ENCODE data around the gene SART3. TPM values are rescaled to one million over a fixed set of nuclear protein-coding genes. Genes with fewer than 3 reads are reported as not detected.

Gene SART3
- polyA plus RNA-seq, 1 of the 3 experiments (the other 2 are of a cell fraction) = 28.9 TPM

- Histone ChIP-seq H3K4me3 (ENCODE audit: low read depth in 2 of 2, low read length in 1 of 2) (no peak overlapping the region), H3K27ac (ENCODE audit: low read depth in 2 of 2, low read length in 1 of 2) (no peak overlapping the region), H3K4me2 (no peak overlapping the region), H4K20me1 (ENCODE audit: insufficient read depth) (no peaks in the 10 kb centered on the region), H2AFZ (ENCODE audit: low read depth) (no peak overlapping the region), H3K9me2 (no peaks in the 10 kb centered on the region), H3K9me3 (no peaks in the 10 kb centered on the region), H3K9ac (no peak overlapping the region), H3F3A (replicated peaks; ENCODE audit: insufficient read depth) (no peaks in the 10 kb centered on the region), H3K79me2 (ENCODE audit: insufficient read depth) (no peaks in the 10 kb centered on the region), H3K4me1 (ENCODE audit: control insufficient read depth in 1 of 2, insufficient read depth in 2 of 2, low read depth in 1 of 2, low read length in 1 of 2) (no peaks in the 10 kb centered on the region; a peak in 1 of 4 replicates), H3K27me3 (ENCODE audit: insufficient read depth) (no peaks in the 10 kb centered on the region), H3K36me3 (replicated peaks in 1 of 2; ENCODE audit: control insufficient read depth in 1 of 2, insufficient read depth in 2 of 2, low read length in 1 of 2) (no peaks in the 10 kb centered on the region)
- DNase-seq = no peak
- TF ChIP-seq EZH2phosphoT487 (IDR thresholded peaks at IDR 0.05; ENCODE audit: borderline replicate concordance, low read depth) (no peak), MAX (IDR thresholded peaks at IDR 0.05; ENCODE audit: low read depth) (no peak), NRF1 (IDR thresholded peaks at IDR 0.05; ENCODE audit: low read depth, low read length) (no peak)
- TF ChIP-seq, protein P1, sequence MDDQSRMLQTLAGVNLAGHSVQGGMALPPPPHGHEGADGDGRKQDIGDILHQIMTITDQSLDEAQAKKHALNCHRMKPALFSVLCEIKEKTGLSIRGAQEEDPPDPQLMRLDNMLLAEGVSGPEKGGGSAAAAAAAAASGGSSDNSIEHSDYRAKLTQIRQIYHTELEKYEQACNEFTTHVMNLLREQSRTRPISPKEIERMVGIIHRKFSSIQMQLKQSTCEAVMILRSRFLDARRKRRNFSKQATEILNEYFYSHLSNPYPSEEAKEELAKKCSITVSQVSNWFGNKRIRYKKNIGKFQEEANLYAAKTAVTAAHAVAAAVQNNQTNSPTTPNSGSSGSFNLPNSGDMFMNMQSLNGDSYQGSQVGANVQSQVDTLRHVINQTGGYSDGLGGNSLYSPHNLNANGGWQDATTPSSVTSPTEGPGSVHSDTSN (IDR thresholded peaks at IDR 0.05) = no peak
- POLR2A ChIA-PET = interaction anchor here (0.6 kb wide), 1 partner anchor 16 kb away, joined by 5 read pairs; the partner anchor contains the start of gene ISCU
- 53% methylated on average over 2 of the region's 2 CpGs for WGBS (ENCODE audit: low lambda C conversion rate)
- CTCF ChIA-PET = interaction anchor here (0.7 to 3.7 kb wide), 3 partner anchors 14 to 515 kb away, joined by 4 to 46 read pairs (median 5); partner anchors contain the start of gene ALKBH2
Measured at GRCh38 chr12:108578264-108578663, 17.3 kb upstream of the SART3 start.

GRCh38 chr12:108577458-108577857 lies 16.5 kb upstream of the SART3 start:
- H3K4me1 ChIP-seq (ENCODE audit: control insufficient read depth in 1 of 2, insufficient read depth in 2 of 2, low read depth in 1 of 2, low read length in 1 of 2) = no peaks in the 10 kb centered on the region
- H4K20me1 ChIP-seq (ENCODE audit: insufficient read depth) = no peaks in the 10 kb centered on the region
- H3F3A ChIP-seq (replicated peaks; ENCODE audit: insufficient read depth) = no peaks in the 10 kb centered on the region
- H3K36me3 ChIP-seq (replicated peaks in 1 of 2; ENCODE audit: control insufficient read depth in 1 of 2, insufficient read depth in 2 of 2, low read length in 1 of 2) = no peaks in the 10 kb centered on the region
- no peaks in the 10 kb centered on the region for H3K9me3 ChIP-seq
- H3K79me2 ChIP-seq (ENCODE audit: insufficient read depth) = no peaks in the 10 kb centered on the region
- no peak overlapping the region for H3K27ac ChIP-seq (ENCODE audit: low read depth in 2 of 2, low read length in 1 of 2)
- CTCF ChIA-PET = interaction anchor here (0.7 to 3.7 kb wide), 4 partner anchors 13 to 535 kb away, joined by 3 to 46 read pairs (median 4); partner anchors contain the start of gene ALKBH2
- H3K27me3 ChIP-seq (ENCODE audit: insufficient read depth) = no peaks in the 10 kb centered on the region
- TF ChIP-seq TAF1 (IDR thresholded peaks at IDR 0.05; ENCODE audit: borderline replicate concordance, low read depth, low read length) (no peak), RFX5 (IDR thresholded peaks at IDR 0.05; ENCODE audit: low read length) (no peak)
- H3K9me2 ChIP-seq = no peaks in the 10 kb centered on the region
- no peak overlapping the region for H3K9ac ChIP-seq
- no peak overlapping the region for H3K4me2 ChIP-seq
- POLR2A ChIA-PET = no interaction called here
- no peak for DNase-seq
- no peak overlapping the region for H3K4me3 ChIP-seq (ENCODE audit: low read depth in 2 of 2, low read length in 1 of 2)
- no peak overlapping the region for H2AFZ ChIP-seq (ENCODE audit: low read depth)

DNA sequence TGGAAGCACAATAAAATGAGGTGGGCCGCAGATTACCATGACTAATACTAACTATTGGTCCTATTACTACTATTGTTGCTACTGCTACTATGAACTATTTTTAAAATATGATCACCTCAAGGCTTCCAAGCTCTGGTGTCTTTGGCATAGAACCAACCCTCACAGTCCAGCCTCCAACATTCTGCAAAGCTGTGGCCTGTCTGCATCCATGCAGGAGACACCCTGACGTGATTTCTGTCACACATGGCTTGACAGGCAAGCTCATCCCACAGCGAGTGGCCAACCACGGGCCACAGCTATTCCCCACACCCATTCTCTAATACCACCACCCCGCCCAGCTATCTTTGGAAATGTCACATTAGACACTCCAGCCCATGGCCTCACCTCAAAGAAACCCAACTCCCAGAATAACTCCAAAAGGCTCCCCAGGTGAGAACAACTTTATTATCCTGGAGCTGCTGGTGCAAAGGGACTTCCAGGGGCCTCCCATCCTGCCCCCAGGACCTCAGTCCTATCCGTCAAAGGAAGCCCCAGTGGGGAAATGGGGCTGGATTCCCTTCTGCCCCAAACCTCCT lies 15.8 kb upstream of the SART3 start:
- no peak overlapping the region for H3K27ac ChIP-seq (ENCODE audit: low read depth in 2 of 2, low read length in 1 of 2)
- H3K4me2 ChIP-seq = no peak overlapping the region
- H4K20me1 ChIP-seq (ENCODE audit: insufficient read depth) = no peaks in the 10 kb centered on the region
- 70% methylated on average over 6 of the region's 6 CpGs for WGBS (ENCODE audit: low lambda C conversion rate)
- no peak overlapping the region for H3K4me3 ChIP-seq (ENCODE audit: low read depth in 2 of 2, low read length in 1 of 2)
- H3K36me3 ChIP-seq (replicated peaks in 1 of 2; ENCODE audit: control insufficient read depth in 1 of 2, insufficient read depth in 2 of 2, low read length in 1 of 2) = no peaks in the 10 kb centered on the region
- H3K27me3 ChIP-seq (ENCODE audit: insufficient read depth) = no peaks in the 10 kb centered on the region
- H3K9me3 ChIP-seq = no peaks in the 10 kb centered on the region
- no peak overlapping the region for H2AFZ ChIP-seq (ENCODE audit: low read depth)
- TF ChIP-seq POLR2AphosphoS5 (IDR thresholded peaks at IDR 0.05; ENCODE audit: low read depth, low read length) (no peak), FOXJ3 (CRISPR knock-in tag; IDR thresholded peaks at IDR 0.05) (no peak), SMC3 (IDR thresholded peaks at IDR 0.05; ENCODE audit: low read depth, low read length) (no peak), GABPA (IDR thresholded peaks at IDR 0.05; ENCODE audit: low read depth) (no peak), RAD21 (IDR thresholded peaks at IDR 0.05; ENCODE audit: low read length) (no peak), FOXM1 (IDR thresholded peaks at IDR 0.05; ENCODE audit: low read depth) (no peak), USF1 (IDR thresholded peaks at IDR 0.05; ENCODE audit: borderline replicate concordance, low read depth) (no peak), TAF1 (IDR thresholded peaks at IDR 0.05; ENCODE audit: borderline replicate concordance, low read depth, low read length) (no peak), EZH2phosphoT487 (IDR thresholded peaks at IDR 0.05; ENCODE audit: borderline replicate concordance, low read depth) (no peak), GATA2 (CRISPR knock-in tag; IDR thresholded peaks at IDR 0.05) (no peak)
- TF ChIP-seq, protein P2, sequence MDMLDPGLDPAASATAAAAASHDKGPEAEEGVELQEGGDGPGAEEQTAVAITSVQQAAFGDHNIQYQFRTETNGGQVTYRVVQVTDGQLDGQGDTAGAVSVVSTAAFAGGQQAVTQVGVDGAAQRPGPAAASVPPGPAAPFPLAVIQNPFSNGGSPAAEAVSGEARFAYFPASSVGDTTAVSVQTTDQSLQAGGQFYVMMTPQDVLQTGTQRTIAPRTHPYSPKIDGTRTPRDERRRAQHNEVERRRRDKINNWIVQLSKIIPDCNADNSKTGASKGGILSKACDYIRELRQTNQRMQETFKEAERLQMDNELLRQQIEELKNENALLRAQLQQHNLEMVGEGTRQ (IDR thresholded peaks at IDR 0.05; ENCODE audit: borderline replicate concordance, low read depth, low read length) = no peak
- TF ChIP-seq, protein P1 (IDR thresholded peaks at IDR 0.05) = no peak
- H3K9me2 ChIP-seq = no peaks in the 10 kb centered on the region
- H3K9ac ChIP-seq = no peak overlapping the region
- H3K79me2 ChIP-seq (ENCODE audit: insufficient read depth) = no peaks in the 10 kb centered on the region
- no peaks in the 10 kb centered on the region for H3F3A ChIP-seq (replicated peaks; ENCODE audit: insufficient read depth)
- ChIA-PET CTCF (interaction anchor here (1.0 to 3.7 kb wide), 5 partner anchors 10 to 535 kb away, joined by 3 to 46 read pairs (median 3); partner anchors contain the start of gene ALKBH2), POLR2A (no interaction called here)
- H3K4me1 ChIP-seq (ENCODE audit: control insufficient read depth in 1 of 2, insufficient read depth in 2 of 2, low read depth in 1 of 2, low read length in 1 of 2) = no peaks in the 10 kb centered on the region
- DNase-seq = no peak
